HAP-1 (cell line): Measurements from ENCODE around the gene LONP2.
"Not testable (repeated sequence)": the region's sequence is repeated elsewhere in the genome, so short reads cannot be mapped to it uniquely, and the experiment has no call there.

Experiments
- DNase-seq, 2 experiments: peaks; one replicate each; pipeline ENCODE4 v3.0.0-alpha.2; 2016 to 2020; ENCODE audit warnings: low spot score in 2 of 2
- H3K27me3 ChIP-seq: fragments of 250-450 bp; sonication (Bioruptor Pico); 2 replicates; pipeline ENCODE4 v1.5.1; 2020; ENCODE audit warnings: low read depth, mild to moderate bottlenecking, moderate library complexity
- H3K36me3 ChIP-seq: fragments of 250-450 bp; sonication (Bioruptor Pico); replicated peaks from 2 replicates; pipeline ENCODE4 v1.5.1; 2020; ENCODE audit warnings: mild to moderate bottlenecking
- H3K4me1 ChIP-seq: fragments of 250-450 bp; sonication (Bioruptor Pico); 2 replicates; pipeline ENCODE4 v1.5.1; 2020; ENCODE audit warnings: mild to moderate bottlenecking
- H3K4me3 ChIP-seq: fragments of 250-450 bp; sonication (Bioruptor Pico); 2 replicates; pipeline ENCODE4 v1.5.1; 2020; ENCODE audit warnings: mild to moderate bottlenecking, moderate library complexity
- H3K9me3 ChIP-seq: fragments of 250-450 bp; sonication (Bioruptor Pico); 2 replicates; pipeline ENCODE4 v1.5.1; 2020; ENCODE audit warnings: mild to moderate bottlenecking, moderate library complexity
- in situ Hi-C: fragments of 300-500 bp; cut with MboI; formaldehyde crosslinking; loops from 3 replicates; pipeline ENCODE4 v1.14.3; 2020; ENCODE audit warnings: low sequenced_read_pairs, inconsistent platforms, mixed read lengths

Gene LONP2

GRCh38 chr16:48284772-48285409 is 40.8 kb downstream of the LONP2 start:
- Histone ChIP-seq H3K36me3 (peaks cover 42% of the 10 kb centered on the region), H3K4me1 (peaks cover 6% of the 10 kb centered on the region; the same call in 1 of the 2 replicates), H3K9me3 (peaks cover 7% of the 10 kb centered on the region; the same call in 1 of the 2 replicates), H3K4me3 (no peak overlapping the region), H3K27me3 (no peaks in the 10 kb centered on the region)
- in situ Hi-C loops, result no loop called here
- no peak for DNase-seq

GRCh38 chr16:48287239-48287638 is 43.1 kb downstream of the LONP2 start:
- H3K9me3 ChIP-seq, result peaks cover 7% of the 10 kb centered on the region; the same call in 1 of the 2 replicates
- peaks cover 50% of the 10 kb centered on the region for H3K36me3 ChIP-seq
- in situ Hi-C loops, result no loop called here
- no peaks in the 10 kb centered on the region for H3K27me3 ChIP-seq
- DNase-seq, result no peak
- peaks cover 6% of the 10 kb centered on the region; the same call in 1 of the 2 replicates for H3K4me1 ChIP-seq
- H3K4me3 ChIP-seq, result no peak overlapping the region

GRCh38 chr16:48291303-48291702 is 47.2 kb downstream of the LONP2 start:
- in situ Hi-C loops, result no loop called here
- H3K9me3 ChIP-seq, result peaks cover 5% of the 10 kb centered on the region; the same call in 1 of the 2 replicates
- no peaks in the 10 kb centered on the region for H3K27me3 ChIP-seq
- H3K36me3 ChIP-seq, result peaks cover 46% of the 10 kb centered on the region
- no peak for DNase-seq
- H3K4me3 ChIP-seq, result no peak overlapping the region
- no peaks in the 10 kb centered on the region for H3K4me1 ChIP-seq

GRCh38 chr16:48291754-48292153 is 47.7 kb downstream of the LONP2 start:
- Histone ChIP-seq H3K4me3 (no peak overlapping the region), H3K9me3 (peaks cover 4% of the 10 kb centered on the region; the same call in 1 of the 2 replicates), H3K4me1 (no peaks in the 10 kb centered on the region), H3K27me3 (no peaks in the 10 kb centered on the region), H3K36me3 (peaks cover 45% of the 10 kb centered on the region)
- DNase-seq, result no peak
- in situ Hi-C loops, result no loop called here

- DNase-seq, result no peak
- Histone ChIP-seq H3K36me3 (peaks cover 38% of the 10 kb centered on the region), H3K4me1 (no peaks in the 10 kb centered on the region), H3K9me3 (no peaks in the 10 kb centered on the region), H3K27me3 (no peaks in the 10 kb centered on the region), H3K4me3 (no peak overlapping the region)
- in situ Hi-C loops, result no loop called here
These were observed 48.4 kb downstream of the LONP2 start for GRCh38 chr16:48292452-48292851.

- no peak for DNase-seq
- in situ Hi-C loops, result no loop called here
These were observed 50.6 kb downstream of the LONP2 start for GRCh38 chr16:48294724-48295123.

GRCh38 chr16:48295488-48296281 is 51.6 kb downstream of the LONP2 start:
- H3K9me3 ChIP-seq, result no peaks in the 10 kb centered on the region
- no peaks in the 10 kb centered on the region for H3K27me3 ChIP-seq
- peaks cover 7% of the 10 kb centered on the region; the same call in 1 of the 2 replicates for H3K4me1 ChIP-seq
- H3K36me3 ChIP-seq, result peaks cover 32% of the 10 kb centered on the region
- no peak overlapping the region for H3K4me3 ChIP-seq
- in situ Hi-C loops, result no loop called here
- DNase-seq, result no peak

More at GRCh38 chr16:48294724-48295123, 50.6 kb downstream of the LONP2 start:
- Histone ChIP-seq H3K4me1 (peaks cover 2% of the 10 kb centered on the region; the same call in 1 of the 2 replicates), H3K36me3 (peaks cover 35% of the 10 kb centered on the region), H3K9me3 (no peaks in the 10 kb centered on the region), H3K4me3 (no peak overlapping the region), H3K27me3 (no peaks in the 10 kb centered on the region)

- Histone ChIP-seq H3K36me3 (peaks cover 33% of the 10 kb centered on the region), H3K27me3 (no peaks in the 10 kb centered on the region)
- in situ Hi-C loops, result no loop called here
These were observed 55.4 kb downstream of the LONP2 start for GRCh38 chr16:48299471-48299870.

GRCh38 chr16:48300391-48300856 is 56.3 kb downstream of the LONP2 start:
- Histone ChIP-seq H3K9me3 (no peaks in the 10 kb centered on the region), H3K4me1 (peaks cover 7% of the 10 kb centered on the region; the same call in 1 of the 2 replicates), H3K36me3 (peaks cover 31% of the 10 kb centered on the region), H3K4me3 (no peak overlapping the region), H3K27me3 (no peaks in the 10 kb centered on the region)
- in situ Hi-C loops, result no loop called here
- peak in 1 of 2 experiments; percentile 6 for DNase-seq

More at GRCh38 chr16:48299471-48299870, 55.4 kb downstream of the LONP2 start:
- DNase-seq, result no peak
- Histone ChIP-seq H3K4me1 (peaks cover 7% of the 10 kb centered on the region; the same call in 1 of the 2 replicates), H3K9me3 (no peaks in the 10 kb centered on the region), H3K4me3 (no peak overlapping the region)

- Histone ChIP-seq H3K4me3 (no peak overlapping the region), H3K27me3 (no peaks in the 10 kb centered on the region), H3K9me3 (peaks cover 10% of the 10 kb centered on the region), H3K4me1 (no peaks in the 10 kb centered on the region), H3K36me3 (peaks cover 27% of the 10 kb centered on the region)
- in situ Hi-C loops, result no loop called here
- DNase-seq, result no peak
These were observed 64.4 kb downstream of the LONP2 start for GRCh38 chr16:48308535-48308934.

GRCh38 chr16:48310908-48311641 is 67.0 kb downstream of the LONP2 start:
- in situ Hi-C loops, result no loop called here
- no peaks in the 10 kb centered on the region for H3K27me3 ChIP-seq
- H3K4me3 ChIP-seq, result no peak overlapping the region
- H3K4me1 ChIP-seq, result no peaks in the 10 kb centered on the region
- DNase-seq, result no peak
- peaks cover 11% of the 10 kb centered on the region for H3K9me3 ChIP-seq
- peaks cover 15% of the 10 kb centered on the region for H3K36me3 ChIP-seq

GRCh38 chr16:48313905-48314304 is 69.8 kb downstream of the LONP2 start:
- H3K4me1 ChIP-seq, DNase-seq, H3K4me3 ChIP-seq, in situ Hi-C loops, H3K27me3 ChIP-seq: not testable (repeated sequence)
- Histone ChIP-seq H3K9me3 (peaks cover 11% of the 10 kb centered on the region), H3K36me3 (peaks cover 21% of the 10 kb centered on the region)

GRCh38 chr16:48317026-48317425 is 72.9 kb downstream of the LONP2 start:
- H3K4me3 ChIP-seq, result no peak overlapping the region
- peaks cover 3% of the 10 kb centered on the region for H3K9me3 ChIP-seq
- peaks cover 17% of the 10 kb centered on the region for H3K36me3 ChIP-seq
- in situ Hi-C loops, result no loop called here
- no peaks in the 10 kb centered on the region; the same call in 1 of the 2 replicates for H3K4me1 ChIP-seq
- no peak for DNase-seq
- no peaks in the 10 kb centered on the region for H3K27me3 ChIP-seq
